ENCODE results near the gene ARMC9.

- TF ChIP-seq CTCF (IDR thresholded peaks at IDR 0.05; ENCODE audit: poor library complexity) = no peak
- no peak for TF ChIP-seq EZH2 (IDR thresholded peaks at IDR 0.05; ENCODE audit: borderline replicate concordance)
These were observed 192.2 kb downstream of the ARMC9 start for GRCh38 chr2:231390667-231391066.
